Transverse colon (tissue), 4 donors: ENCODE measurements around the gene IL12RB2. TPM values are rescaled to one million over a fixed set of nuclear protein-coding genes. Genes with fewer than 3 reads are reported as not detected.

Experiments
- DNase-seq: peaks from one replicate; pipeline ENCODE4 v3.0.0-alpha.2; 2019
- H3K27ac ChIP-seq, 4 donors: fragments of 200-600 bp; sonication (generic); 2 replicates each; pipeline ENCODE4 v1.5.1; 2016 to 2018; ENCODE audit warnings: inconsistent platforms in 4 of 4
- H3K27me3 ChIP-seq: fragments of 200-600 bp; sonication (generic); 2 replicates; pipeline ENCODE4 v1.5.1; 2017; ENCODE audit warnings: inconsistent platforms
- H3K36me3 ChIP-seq, 4 donors: fragments of 200-600 bp; sonication (generic); 2 replicates each; pipeline ENCODE4 v1.5.1; 2017 to 2019; ENCODE audit warnings: inconsistent platforms in 4 of 4
- H3K4me1 ChIP-seq, 4 donors: fragments of 200-600 bp; sonication (generic); 2 replicates each; pipeline ENCODE4 v1.5.1; 2017 to 2020; ENCODE audit warnings: inconsistent platforms in 4 of 4
- H3K4me3 ChIP-seq, 4 donors: fragments of 200-600 bp; sonication (generic); 1 replicate in 1 of 4; 2 replicates in 3 of 4; pipeline versions ENCODE4 v1.5.1 to v1.6.1; 2017 to 2019; ENCODE audit warnings: inconsistent platforms in 4 of 4
- H3K9me3 ChIP-seq, 2 donors: fragments of 200-600 bp; sonication (generic); 2 replicates each; pipeline ENCODE4 v1.5.1; 2017 to 2019; ENCODE audit warnings: inconsistent platforms in 2 of 2
- CTCF ChIP-seq, 5 experiments: fragments of 200-600 bp in 3 of 5; fragments of 450-650 bp in 2 of 5; sonication (generic) in 3 of 5; IDR thresholded peaks; 1 replicate in 2 of 5; 2 replicates in 3 of 5; pipeline ENCODE4 v1.5.1; 2016 to 2017; ENCODE audit warnings: antibody characterized with exemption in 5 of 5, inconsistent platforms in 3 of 5, mild to moderate bottlenecking in 2 of 5, moderate library complexity in 1 of 5
- EP300 ChIP-seq: sonication (generic); formaldehyde crosslinking; IDR thresholded peaks from one replicate; pipeline ENCODE4 v1.6.1; 2017; ENCODE audit warnings: antibody characterized with exemption, low read depth
- POLR2A ChIP-seq: fragments of 450-650 bp; IDR thresholded peaks from one replicate; pipeline ENCODE4 v1.6.1; 2016; ENCODE audit warnings: antibody characterized with exemption, mild to moderate bottlenecking, moderate library complexity
- POLR2AphosphoS5 ChIP-seq, 3 donors: sonication (generic); formaldehyde crosslinking; IDR thresholded peaks; one replicate each; pipeline ENCODE4 v1.6.1; 2016; ENCODE audit warnings: antibody characterized with exemption in 3 of 3
- WGBS, 2 donors: methylation state at CpG; one replicate each; pipeline ENCODE4 v1.1.5; 2018; ENCODE audit warnings: low coverage in 1 of 2; 5-methylcytosine and 5-hydroxymethylcytosine counted together
- in situ Hi-C, 4 donors: fragments of 200-750 bp; cut with MboI; loops; one replicate each; pipeline versions ENCODE4 v1.15.0 to v1.15.1; 2017; ENCODE audit warnings: low sequenced_read_pairs in 3 of 4, low pct_ligation_motif_present in 1 of 4, low pct_unique_long_range_greater_than_20kb in 1 of 4
- intact Hi-C: fragments of 100-400 bp; cut with DNase I; formaldehyde crosslinking; loops from one replicate; pipeline ENCODE4 v1.15.1; 2023; ENCODE audit warnings: low total_unique reads
- total RNA-seq, 4 donors: library from RNA; depleted of rRNA; stranded (reverse); fragments of >200 nt; gene quantifications; one replicate each; pipeline ENCODE4 v1.1.0, GENCODE V29; 2016

Gene IL12RB2
- total RNA-seq, 4 donors from 2014 or later, result 1.2 to 3.3 TPM; not detected in 2

- H3K27ac ChIP-seq, result no peak overlapping the region
- in situ Hi-C loops (no loop called here), intact Hi-C loops (no loop called here)
- H3K27me3 ChIP-seq, result no peaks in the 10 kb centered on the region
- 96% methylated on average over 1 of the region's 1 CpG; no CpG with 5 or more reads in 1 of the 2 donors for WGBS, 2 donors
- no peak for DNase-seq
- no peak overlapping the region for H3K4me3 ChIP-seq
- H3K36me3 ChIP-seq, result no peaks in the 10 kb centered on the region
- TF ChIP-seq POLR2AphosphoS5 (IDR thresholded peaks at IDR 0.05) (no peak), EP300 (no peak), POLR2A (no peak), CTCF (IDR thresholded peaks at IDR 0.05) (no peak)
- no peaks in the 10 kb centered on the region for H3K9me3 ChIP-seq
- no peaks in the 10 kb centered on the region for H3K4me1 ChIP-seq
Measured at GRCh38 chr1:67377253-67377652, 69.6 kb downstream of the IL12RB2 start.

DNA sequence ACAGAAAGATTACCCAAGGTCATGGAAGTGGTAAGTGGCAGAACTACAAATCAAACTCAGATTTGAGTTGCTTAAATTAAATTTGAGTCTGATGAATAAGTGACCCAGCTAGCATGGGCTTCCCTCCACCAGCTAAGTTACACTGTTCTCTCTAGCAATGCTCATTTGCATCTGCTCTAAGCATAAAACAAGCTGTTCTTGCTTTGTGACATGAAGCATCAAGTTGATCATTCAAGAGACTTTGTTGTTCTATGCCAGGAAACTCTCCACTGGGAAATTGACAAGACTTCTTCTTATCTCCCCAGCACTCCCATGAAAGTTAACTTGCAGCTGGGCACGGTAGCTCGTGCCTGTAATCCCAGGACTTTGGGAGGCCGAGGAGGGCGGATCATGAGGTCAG lies 73.5 kb downstream of the IL12RB2 start:
- in situ Hi-C loops, result no loop called here
- Histone ChIP-seq H3K9me3 (peaks cover 5 to 6% of the 10 kb centered on the region in 2 donors), H3K4me1 (no peaks in the 10 kb centered on the region), H3K36me3 (no peaks in the 10 kb centered on the region), H3K27ac (no peak overlapping the region), H3K27me3 (no peaks in the 10 kb centered on the region), H3K4me3 (no peak overlapping the region)
- no peak for DNase-seq
- 61 to 95% methylated on average over 3 to 4 of the region's 4 CpGs for WGBS, 2 donors
- intact Hi-C loops, result no loop called here
- no peak for TF ChIP-seq EP300
- no peak for TF ChIP-seq POLR2AphosphoS5 (IDR thresholded peaks at IDR 0.05)
- no peak for TF ChIP-seq POLR2A
- TF ChIP-seq CTCF (IDR thresholded peaks at IDR 0.05), result no peak

DNA sequence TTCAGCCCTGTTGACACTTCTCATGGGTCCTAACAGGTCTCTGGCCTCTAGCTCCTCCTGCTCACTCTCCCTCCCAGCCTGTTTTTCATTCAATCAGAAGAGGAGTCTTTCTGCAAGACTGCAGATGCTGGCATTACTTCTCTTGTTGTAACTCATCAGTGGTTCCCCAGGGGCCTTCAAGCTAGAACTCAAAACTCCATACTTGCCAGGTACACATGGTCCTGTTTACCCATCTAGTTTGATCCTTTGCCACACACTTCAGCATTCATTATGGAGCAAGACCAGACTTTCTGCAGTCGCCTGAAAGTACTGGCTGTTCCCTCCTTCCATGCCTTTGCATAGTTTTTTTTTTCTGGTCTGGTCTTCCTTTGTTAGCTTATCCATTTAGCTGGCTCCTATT lies 74.6 kb downstream of the IL12RB2 start:
- no peak overlapping the region for H3K4me3 ChIP-seq
- H3K27me3 ChIP-seq, result no peaks in the 10 kb centered on the region
- WGBS, 2 donors, result 67 to 93% methylated on average over 1 of the region's 1 CpG
- in situ Hi-C loops (no loop called here), intact Hi-C loops (no loop called here)
- DNase-seq, result no peak
- H3K27ac ChIP-seq, result no peak overlapping the region
- no peaks in the 10 kb centered on the region for H3K4me1 ChIP-seq
- H3K9me3 ChIP-seq, result peaks cover 5 to 6% of the 10 kb centered on the region in 2 donors
- H3K36me3 ChIP-seq, result no peaks in the 10 kb centered on the region
- TF ChIP-seq POLR2AphosphoS5 (IDR thresholded peaks at IDR 0.05) (no peak), CTCF (IDR thresholded peaks at IDR 0.05) (no peak), POLR2A (no peak), EP300 (no peak)

- no peak for DNase-seq
- Histone ChIP-seq H3K9me3 (peaks cover 5 to 6% of the 10 kb centered on the region in 2 donors), H3K4me1 (no peaks in the 10 kb centered on the region), H3K36me3 (no peaks in the 10 kb centered on the region), H3K4me3 (no peak overlapping the region), H3K27me3 (no peaks in the 10 kb centered on the region), H3K27ac (no peak overlapping the region)
- intact Hi-C loops (no loop called here), in situ Hi-C loops (no loop called here)
- TF ChIP-seq POLR2A, result no peak
- no peak for TF ChIP-seq EP300
- WGBS, 2 donors, result 100% methylated on average over 1 of the region's 2 CpGs; no CpG with 5 or more reads in 1 of the 2 donors
Measured at GRCh38 chr1:67383999-67384638, 76.4 kb downstream of the IL12RB2 start.
